Endodermal cell (in vitro differentiated cells): ENCODE results near the gene EIF4A2. TPM values are rescaled to one million over a fixed set of nuclear protein-coding genes. Genes with fewer than 3 reads are reported as not detected.

Experiments
- DNase-seq: peaks from one replicate; pipeline ENCODE4 v3.0.0-alpha.2; 2017
- H3K27ac ChIP-seq: 2 replicates; pipeline ENCODE4 v1.5.1; 2013; ENCODE audit warnings: mild to moderate bottlenecking, low read depth, low read length, moderate library complexity
- H3K27me3 ChIP-seq: 2 replicates; pipeline ENCODE4 v1.6.1; 2013; ENCODE audit warnings: mild to moderate bottlenecking, low read length, moderate library complexity; ENCODE audit not compliant: insufficient read depth, control insufficient read depth, poor library complexity, severe bottlenecking
- H3K36me3 ChIP-seq: 2 replicates; pipeline ENCODE4 v1.7.0; 2013; ENCODE audit warnings: mild to moderate bottlenecking, low read length, moderate library complexity; ENCODE audit not compliant: control insufficient read depth, insufficient read depth
- H3K4me1 ChIP-seq: one replicate; pipeline ENCODE4 v1.7.0; 2013; ENCODE audit warnings: low read length; ENCODE audit not compliant: control insufficient read depth, insufficient read depth
- H3K4me3 ChIP-seq: 2 replicates; pipeline ENCODE4 v1.5.1; 2013; ENCODE audit warnings: mild to moderate bottlenecking, low read length, moderate library complexity
- H3K9ac ChIP-seq: 2 replicates; pipeline ENCODE4 v1.6.1; 2013; ENCODE audit warnings: mild to moderate bottlenecking, low read length, moderate library complexity; ENCODE audit not compliant: poor library complexity, severe bottlenecking; ENCODE audit errors: extremely low read depth
- H3K9me3 ChIP-seq: 2 replicates; pipeline ENCODE4 v1.6.1; 2013; ENCODE audit warnings: mild to moderate bottlenecking, low read length, moderate library complexity; ENCODE audit not compliant: control insufficient read depth
- H3K27ac Mint-ChIP-seq: 2 replicates; pipeline ENCODE4 v1.8.0; 2020; ENCODE audit warnings: mixed read lengths
- H3K27me3 Mint-ChIP-seq: 2 replicates; pipeline ENCODE4 v1.8.0; 2021; ENCODE audit warnings: mild to moderate bottlenecking, mixed read lengths; ENCODE audit not compliant: insufficient read depth
- H3K36me3 Mint-ChIP-seq: 2 replicates; pipeline ENCODE4 v1.8.0; 2020; ENCODE audit warnings: low read depth, mixed read lengths
- H3K4me1 Mint-ChIP-seq: 2 replicates; pipeline ENCODE4 v1.8.0; 2020; ENCODE audit warnings: mixed read lengths
- H3K4me3 Mint-ChIP-seq: 2 replicates; pipeline ENCODE4 v1.8.0; 2020; ENCODE audit warnings: mild to moderate bottlenecking, moderate library complexity, mixed read lengths
- H3K9me3 Mint-ChIP-seq: 2 replicates; pipeline ENCODE4 v1.8.0; 2020; ENCODE audit warnings: mild to moderate bottlenecking, mixed read lengths
- CTCF ChIP-seq: fragments of 200-600 bp; sonication (generic); conservative IDR thresholded peaks from 2 replicates; pipeline ENCODE4 v1.5.0; 2021; ENCODE audit warnings: antibody characterized with exemption, mild to moderate bottlenecking
- WGBS, 2 experiments: methylation state at CpG; one replicate each; pipeline versions ENCODE4 v1.1.5 to v1.1.7; 2013; ENCODE audit warnings: missing lambda C conversion rate in 2 of 2, mixed read lengths in 1 of 2; ENCODE audit not compliant: insufficient coverage in 1 of 2, insufficient read length in 1 of 2; 5-methylcytosine and 5-hydroxymethylcytosine counted together
- total RNA-seq, 2 donors: library from RNA; stranded (reverse); fragmentation: NEBNext Ultra II Directional in 1 of 2; extraction: Animal tissue kit (Norgen Biotek cat#: 25700) in 1 of 2; gene quantifications; 2 replicates in 1 of 2; 3 replicates in 1 of 2; pipeline ENCODE4 v1.2.1, GENCODE V29; 2021

Gene EIF4A2
- total RNA-seq, 2 donors from 2014 or later: 329 TPM

- no peak overlapping the region for H3K4me3 ChIP-seq
- no peaks in the 10 kb centered on the region for H3K4me1 ChIP-seq
- no peaks in the 10 kb centered on the region for H3K36me3 ChIP-seq
- no peaks in the 10 kb centered on the region for H3K36me3 Mint-ChIP-seq
- TF ChIP-seq CTCF: no peak
- no peaks in the 10 kb centered on the region for H3K9me3 Mint-ChIP-seq
- peaks cover 9% of the 10 kb centered on the region for H3K4me1 Mint-ChIP-seq
- H3K9ac ChIP-seq: no peak overlapping the region
- H3K27me3 Mint-ChIP-seq: peaks cover 77% of the 10 kb centered on the region
- H3K27me3 ChIP-seq: no peaks in the 10 kb centered on the region
- 87 to 89% methylated on average over 14 to 28 of the region's 28 CpGs for WGBS, 2 experiments
- DNase-seq: peak; percentile 84
- no peaks in the 10 kb centered on the region for H3K9me3 ChIP-seq
- H3K4me3 Mint-ChIP-seq: peak overlapping the region; percentile 47
- H3K27ac ChIP-seq: no peak overlapping the region
- no peak overlapping the region for H3K27ac Mint-ChIP-seq
Observed at GRCh38 chr3:186772701-186773417, 10.5 kb upstream of the EIF4A2 start.

GRCh38 chr3:186775999-186776398 is 7.4 kb upstream of the EIF4A2 start:
- Histone ChIP-seq H3K27ac (no peak overlapping the region), H3K4me3 (no peak overlapping the region), H3K4me1 (no peaks in the 10 kb centered on the region), H3K36me3 (no peaks in the 10 kb centered on the region), H3K27me3 (peaks cover 16% of the 10 kb centered on the region), H3K9me3 (no peaks in the 10 kb centered on the region), H3K9ac (no peak overlapping the region)
- Mint-ChIP-seq H3K9me3 (no peaks in the 10 kb centered on the region), H3K27ac (no peak overlapping the region), H3K36me3 (no peaks in the 10 kb centered on the region), H3K4me3 (no peak overlapping the region), H3K4me1 (peaks cover 9% of the 10 kb centered on the region), H3K27me3 (peaks cover 85% of the 10 kb centered on the region)
- peak; percentile 93 for DNase-seq
- TF ChIP-seq CTCF: peak; percentile 57
- 11 to 44% methylated on average over 2 to 6 of the region's 8 CpGs for WGBS, 2 experiments

DNA sequence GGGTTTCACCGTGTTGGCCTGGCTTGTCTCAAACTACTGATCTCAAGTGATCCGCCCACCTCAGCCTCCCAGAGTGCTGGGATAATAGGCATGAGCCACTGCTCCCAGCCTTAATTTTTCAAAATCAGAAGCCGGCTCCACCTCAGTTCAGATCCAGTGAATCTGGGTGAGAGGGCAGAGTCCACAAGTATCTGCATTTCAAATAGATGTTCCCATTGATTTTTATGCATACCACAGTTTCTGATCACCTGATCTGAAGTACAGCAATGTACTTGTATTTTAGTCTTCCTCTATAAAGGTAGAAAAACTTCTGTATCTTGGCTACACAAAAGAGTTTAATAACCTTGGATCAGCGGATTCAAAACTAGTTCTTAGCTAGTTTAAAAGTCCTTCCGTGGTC is 4.2 kb upstream of the EIF4A2 start:
- no peaks in the 10 kb centered on the region for H3K9me3 Mint-ChIP-seq
- peaks cover 16% of the 10 kb centered on the region for H3K27me3 ChIP-seq
- peaks cover 3% of the 10 kb centered on the region for H3K36me3 ChIP-seq
- no peak overlapping the region for H3K4me3 Mint-ChIP-seq
- no peak overlapping the region for H3K27ac ChIP-seq
- WGBS, 2 experiments: 86 to 92% methylated on average over 4 to 5 of the region's 5 CpGs
- no peak overlapping the region for H3K9ac ChIP-seq
- peaks cover 62% of the 10 kb centered on the region for H3K27me3 Mint-ChIP-seq
- no peak for TF ChIP-seq CTCF
- DNase-seq: no peak
- no peak overlapping the region for H3K4me3 ChIP-seq
- H3K4me1 Mint-ChIP-seq: peaks cover 17% of the 10 kb centered on the region
- H3K4me1 ChIP-seq: no peaks in the 10 kb centered on the region
- H3K36me3 Mint-ChIP-seq: peaks cover 6% of the 10 kb centered on the region
- H3K27ac Mint-ChIP-seq: no peak overlapping the region
- no peaks in the 10 kb centered on the region for H3K9me3 ChIP-seq
